ENCODE results near the gene SORCS1. TPM values are rescaled to one million over a fixed set of nuclear protein-coding genes. Genes with fewer than 3 reads are reported as not detected.
A peak's percentile ranks its signal among the peaks of the same experiment; 100 is the strongest.

Gene SORCS1
- total RNA-seq, 1 experiment from 2014 or later = not detected

GRCh38 chr10:106741006-106741530, 423.4 kb downstream of the SORCS1 start:
- ChIA-PET POLR2A (no interaction called here), CTCF (no interaction called here)
- Histone ChIP-seq H3K27me3 (replicated peaks; ENCODE audit: control insufficient read depth, insufficient read depth, low read length) (no peaks in the 10 kb centered on the region), H3K36me3 (ENCODE audit: control insufficient read depth, insufficient read depth, low read length) (no peaks in the 10 kb centered on the region), H3K9me3 (no peaks in the 10 kb centered on the region), H3K4me1 (peaks cover 16% of the 10 kb centered on the region; the same call in 1 of the 2 replicates), H3K4me3 (ENCODE audit: low read depth, low read length) (no peak overlapping the region)
- no TSS peak for BruUV-seq (replicated peaks)
- no peak overlapping the region for H3K27ac Mint-ChIP-seq (ENCODE audit: unreplicated experiment)
- intact Hi-C loops (cut with micrococcal nuclease; ENCODE audit: unreplicated experiment) = no loop called here
- peaks cover 10% of the 10 kb centered on the region for H3K9me3 Mint-ChIP-seq (ENCODE audit: unreplicated experiment)
- peaks cover 11% of the 10 kb centered on the region for H3K4me1 Mint-ChIP-seq (ENCODE audit: low read depth, unreplicated experiment)
- H3K4me3 Mint-ChIP-seq (ENCODE audit: unreplicated experiment) = peak overlapping the region; percentile 15
- DNase-seq = peak; percentile 34 to 43
- no peaks in the 10 kb centered on the region for H3K27me3 Mint-ChIP-seq (ENCODE audit: insufficient read depth, unreplicated experiment)
- no peaks in the 10 kb centered on the region for H3K36me3 Mint-ChIP-seq (ENCODE audit: insufficient read depth, unreplicated experiment)
- TF ChIP-seq CTCF (IDR thresholded peaks at IDR 0.05; ENCODE audit: insufficient read depth in 1 of 2, low read depth in 1 of 2, low read length in 1 of 2, severe bottlenecking in 1 of 2, unreplicated experiment in 1 of 2) = no peak

GRCh38 chr10:106740071-106740470, 424.4 kb downstream of the SORCS1 start:
- Mint-ChIP-seq H3K36me3 (ENCODE audit: insufficient read depth, unreplicated experiment) (no peaks in the 10 kb centered on the region), H3K27me3 (ENCODE audit: insufficient read depth, unreplicated experiment) (no peaks in the 10 kb centered on the region), H3K27ac (ENCODE audit: unreplicated experiment) (no peak overlapping the region), H3K9me3 (ENCODE audit: unreplicated experiment) (peaks cover 10% of the 10 kb centered on the region), H3K4me3 (ENCODE audit: unreplicated experiment) (no peak overlapping the region), H3K4me1 (ENCODE audit: low read depth, unreplicated experiment) (peaks cover 11% of the 10 kb centered on the region)
- no peaks in the 10 kb centered on the region for H3K36me3 ChIP-seq (ENCODE audit: control insufficient read depth, insufficient read depth, low read length)
- DNase-seq = no peak
- CTCF ChIA-PET = no interaction called here
- peaks cover 16% of the 10 kb centered on the region; the same call in 1 of the 2 replicates for H3K4me1 ChIP-seq
- no peak for TF ChIP-seq CTCF (IDR thresholded peaks at IDR 0.05; ENCODE audit: insufficient read depth in 1 of 2, low read depth in 1 of 2, low read length in 1 of 2, severe bottlenecking in 1 of 2, unreplicated experiment in 1 of 2)
- H3K27me3 ChIP-seq (replicated peaks; ENCODE audit: control insufficient read depth, insufficient read depth, low read length) = no peaks in the 10 kb centered on the region
- H3K9me3 ChIP-seq = no peaks in the 10 kb centered on the region
- no peak overlapping the region for H3K4me3 ChIP-seq (ENCODE audit: low read depth, low read length)
- POLR2A ChIA-PET = no interaction called here
- no TSS peak for BruUV-seq (replicated peaks)
- intact Hi-C loops (cut with micrococcal nuclease; ENCODE audit: unreplicated experiment) = no loop called here

- intact Hi-C loops (cut with micrococcal nuclease; ENCODE audit: unreplicated experiment) = no loop called here
- no peak overlapping the region for H3K4me3 ChIP-seq (ENCODE audit: low read depth, low read length)
- H3K4me3 Mint-ChIP-seq (ENCODE audit: unreplicated experiment) = no peak overlapping the region
- no peak overlapping the region for H3K27ac Mint-ChIP-seq (ENCODE audit: unreplicated experiment)
- H3K27me3 ChIP-seq (replicated peaks; ENCODE audit: control insufficient read depth, insufficient read depth, low read length) = no peaks in the 10 kb centered on the region
- peaks cover 6% of the 10 kb centered on the region for H3K27me3 Mint-ChIP-seq (ENCODE audit: insufficient read depth, unreplicated experiment)
- H3K4me1 Mint-ChIP-seq (ENCODE audit: low read depth, unreplicated experiment) = no peaks in the 10 kb centered on the region
- H3K4me1 ChIP-seq = no peaks in the 10 kb centered on the region
- no TSS peak for BruUV-seq (replicated peaks)
- POLR2A ChIA-PET = no interaction called here
- DNase-seq = no peak
- CTCF ChIA-PET = no interaction called here
- no peaks in the 10 kb centered on the region for H3K9me3 ChIP-seq
- no peak for TF ChIP-seq CTCF (IDR thresholded peaks at IDR 0.05; ENCODE audit: insufficient read depth in 1 of 2, low read depth in 1 of 2, low read length in 1 of 2, severe bottlenecking in 1 of 2, unreplicated experiment in 1 of 2)
- H3K36me3 ChIP-seq (ENCODE audit: control insufficient read depth, insufficient read depth, low read length) = no peaks in the 10 kb centered on the region
- H3K36me3 Mint-ChIP-seq (ENCODE audit: insufficient read depth, unreplicated experiment) = no peaks in the 10 kb centered on the region
- peaks cover 10% of the 10 kb centered on the region for H3K9me3 Mint-ChIP-seq (ENCODE audit: unreplicated experiment)
Measured at GRCh38 chr10:106734220-106734619, 430.3 kb downstream of the SORCS1 start.

All from Caco-2 (cell line).